OCI-LY3 (cell line): ENCODE results near the gene PTGER4.
"Not testable (repeated sequence)": the region's sequence is repeated elsewhere in the genome, so short reads cannot be mapped to it uniquely, and the experiment has no call there.

Source experiments
- H2AFZ ChIP-seq: fragments of 200-600, 300-600 bp; shearing (Covaris generic); 2 replicates; pipeline ENCODE4 v1.6.0; 2014; ENCODE audit warnings: antibody characterized with exemption, low read depth, low read length
- H3K27ac ChIP-seq: fragments of 200-600, 300-600 bp; sonication (generic); 2 replicates; pipeline ENCODE4 v1.5.1; 2014; ENCODE audit warnings: mild to moderate bottlenecking, low read length, moderate library complexity, mixed read lengths
- H3K27me3 ChIP-seq: fragments of 200-600, 300-600 bp; sonication (generic); 2 replicates; pipeline ENCODE4 v1.6.1; 2014; ENCODE audit warnings: low read depth, low read length, mixed read lengths
- H3K36me3 ChIP-seq: fragments of 200-600, 300-600 bp; sonication (generic); replicated peaks from 2 replicates; pipeline ENCODE3; 2014; ENCODE audit warnings: low read depth, low read length, mixed read lengths
- H3K4me1 ChIP-seq: fragments of 300-600, 200-600 bp; sonication (generic); 2 replicates; pipeline ENCODE4 v1.6.1; 2014; ENCODE audit warnings: low read length, mixed read lengths
- H3K4me2 ChIP-seq: fragments of 200-600, 300-600 bp; sonication (generic); 2 replicates; pipeline ENCODE4 v1.6.1; 2014; ENCODE audit warnings: low read length, mixed read lengths
- H3K4me3 ChIP-seq: fragments of 300-600, 200-600 bp; sonication (generic); 2 replicates; pipeline ENCODE4 v1.5.1; 2014; ENCODE audit warnings: antibody characterized with exemption, mild to moderate bottlenecking, low read length, moderate library complexity
- H3K79me2 ChIP-seq: fragments of 300-600, 200-600 bp; shearing (Covaris generic); 2 replicates; pipeline ENCODE4 v1.6.1; 2014; ENCODE audit warnings: mild to moderate bottlenecking, low read length, mixed read lengths
- H3K9ac ChIP-seq: fragments of 300-600, 200-600 bp; shearing (Covaris generic); 2 replicates; pipeline ENCODE4 v1.6.0; 2014; ENCODE audit warnings: mild to moderate bottlenecking, low read length, moderate library complexity
- H3K9me3 ChIP-seq: fragments of 200-600, 300-600 bp; shearing (Covaris generic); 2 replicates; pipeline ENCODE4 v1.6.1; 2014; ENCODE audit warnings: low read length, mixed read lengths; ENCODE audit not compliant: insufficient read depth
- H4K20me1 ChIP-seq: fragments of 200-600, 300-600 bp; sonication (generic); 2 replicates; pipeline ENCODE4 v1.6.1; 2016; ENCODE audit warnings: low read length, mixed read lengths; ENCODE audit not compliant: insufficient read depth
- EZH2phosphoT487 ChIP-seq: fragments of 200-600 bp; shearing (Covaris generic); IDR thresholded peaks from 2 replicates; pipeline ENCODE4 v1.6.1; 2018; ENCODE audit warnings: antibody characterized with exemption, mixed run types, low read depth
- TF ChIP-seq, protein P1 (sequence below): fragments of 200-600, 300-600 bp; sonication (generic); IDR thresholded peaks from 2 replicates; pipeline ENCODE4 v1.5.1; 2014; ENCODE audit warnings: antibody characterized with exemption, low read length, low read depth

PTGER4 gene

DNA sequence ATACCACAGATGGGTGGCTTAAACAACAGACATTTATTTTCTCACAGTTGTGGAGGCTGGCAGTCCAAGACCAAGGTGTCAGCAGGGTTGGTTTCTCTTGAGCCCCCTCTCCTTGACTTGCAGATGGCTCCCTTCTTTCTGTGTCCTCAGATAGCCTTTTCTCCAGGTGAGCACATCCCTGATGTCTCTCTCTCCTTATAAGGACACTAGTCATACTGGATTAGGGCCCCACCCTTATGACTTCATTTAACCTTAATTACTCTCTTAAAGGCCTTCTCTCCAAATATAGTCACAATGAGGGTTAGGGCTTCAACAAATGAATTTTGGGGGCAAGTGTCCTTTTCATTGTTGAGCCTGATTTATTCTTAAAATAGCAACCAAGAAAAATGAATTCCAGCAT lies 14.7 kb downstream of the PTGER4 start:
- Histone ChIP-seq H3K9me3 (no peaks in the 10 kb centered on the region), H3K9ac (no peak overlapping the region), H3K27me3 (no peaks in the 10 kb centered on the region), H3K36me3 (peaks cover 45% of the 10 kb centered on the region), H2AFZ (no peak overlapping the region), H3K4me3 (no peak overlapping the region), H3K4me1 (peaks cover 2% of the 10 kb centered on the region), H4K20me1 (peaks cover 50% of the 10 kb centered on the region), H3K4me2 (no peak overlapping the region), H3K79me2 (peaks cover 53% of the 10 kb centered on the region), H3K27ac (no peak overlapping the region)
- TF ChIP-seq, protein P1, sequence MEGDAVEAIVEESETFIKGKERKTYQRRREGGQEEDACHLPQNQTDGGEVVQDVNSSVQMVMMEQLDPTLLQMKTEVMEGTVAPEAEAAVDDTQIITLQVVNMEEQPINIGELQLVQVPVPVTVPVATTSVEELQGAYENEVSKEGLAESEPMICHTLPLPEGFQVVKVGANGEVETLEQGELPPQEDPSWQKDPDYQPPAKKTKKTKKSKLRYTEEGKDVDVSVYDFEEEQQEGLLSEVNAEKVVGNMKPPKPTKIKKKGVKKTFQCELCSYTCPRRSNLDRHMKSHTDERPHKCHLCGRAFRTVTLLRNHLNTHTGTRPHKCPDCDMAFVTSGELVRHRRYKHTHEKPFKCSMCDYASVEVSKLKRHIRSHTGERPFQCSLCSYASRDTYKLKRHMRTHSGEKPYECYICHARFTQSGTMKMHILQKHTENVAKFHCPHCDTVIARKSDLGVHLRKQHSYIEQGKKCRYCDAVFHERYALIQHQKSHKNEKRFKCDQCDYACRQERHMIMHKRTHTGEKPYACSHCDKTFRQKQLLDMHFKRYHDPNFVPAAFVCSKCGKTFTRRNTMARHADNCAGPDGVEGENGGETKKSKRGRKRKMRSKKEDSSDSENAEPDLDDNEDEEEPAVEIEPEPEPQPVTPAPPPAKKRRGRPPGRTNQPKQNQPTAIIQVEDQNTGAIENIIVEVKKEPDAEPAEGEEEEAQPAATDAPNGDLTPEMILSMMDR, result no peak
- TF ChIP-seq EZH2phosphoT487, result no peak

DNA sequence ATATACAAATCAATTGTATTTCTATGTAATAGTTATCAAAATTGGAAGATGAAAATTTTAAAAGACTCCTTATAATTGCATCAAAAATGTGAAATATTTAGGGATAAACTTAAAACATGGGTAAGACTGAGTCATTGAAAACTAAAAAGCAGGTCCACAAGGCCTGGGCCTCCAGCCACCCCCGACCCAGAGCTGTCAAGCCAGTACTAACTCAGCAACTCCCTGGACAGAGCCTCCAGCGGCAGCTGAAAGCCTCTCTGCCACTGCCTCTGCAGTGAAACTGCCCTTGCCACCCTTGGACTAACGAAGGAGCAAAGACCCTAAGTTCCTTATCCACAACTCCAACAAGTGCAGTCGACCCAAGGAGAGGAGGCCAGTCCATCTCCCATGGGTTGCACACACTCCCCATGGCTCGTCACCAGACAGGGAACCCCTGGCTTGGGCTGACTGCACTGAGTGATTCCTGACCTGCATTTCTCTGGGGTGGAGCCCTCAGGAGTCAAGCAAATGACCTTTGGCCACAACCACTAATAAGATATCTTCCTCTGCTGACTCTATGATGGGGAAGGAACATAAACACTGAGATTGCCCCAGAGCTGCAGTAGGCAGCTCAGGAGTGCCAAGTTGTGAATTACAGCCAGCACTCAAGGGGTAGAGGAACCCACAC lies 20.5 kb downstream of the PTGER4 start:
- H3K4me3 ChIP-seq, result no peak overlapping the region
- H2AFZ ChIP-seq, result no peak overlapping the region
- no peaks in the 10 kb centered on the region for H3K4me1 ChIP-seq
- no peaks in the 10 kb centered on the region for H4K20me1 ChIP-seq
- H3K27me3 ChIP-seq, result no peaks in the 10 kb centered on the region
- H3K27ac ChIP-seq, result no peak overlapping the region
- H3K9me3 ChIP-seq, result no peaks in the 10 kb centered on the region
- peaks cover 6% of the 10 kb centered on the region for H3K36me3 ChIP-seq
- H3K79me2 ChIP-seq, result no peaks in the 10 kb centered on the region
- TF ChIP-seq EZH2phosphoT487, result no peak
- TF ChIP-seq, protein P1, result no peak
- H3K9ac ChIP-seq, result no peak overlapping the region
- no peak overlapping the region for H3K4me2 ChIP-seq

DNA sequence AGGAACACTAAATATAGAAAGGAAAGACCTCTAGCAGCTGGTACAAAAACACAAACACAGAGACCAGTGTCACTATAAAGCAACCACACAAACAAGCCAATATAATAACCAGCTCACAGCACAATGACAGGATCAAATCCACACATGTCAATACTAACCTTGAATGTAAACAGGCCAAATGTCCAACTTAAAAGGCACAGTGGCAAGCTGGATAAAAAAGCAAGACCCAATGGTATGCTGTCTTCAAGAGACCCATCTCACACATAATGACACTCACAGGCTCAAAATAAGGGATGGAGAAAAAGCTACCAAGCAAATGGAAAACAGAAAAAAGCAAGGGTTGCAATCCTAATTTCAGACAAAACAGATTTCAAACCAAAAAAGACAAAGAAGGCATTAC lies 22.3 kb downstream of the PTGER4 start:
- H3K36me3 ChIP-seq, H3K9ac ChIP-seq, H3K4me1 ChIP-seq, H3K4me2 ChIP-seq, H3K27me3 ChIP-seq, H2AFZ ChIP-seq, H3K79me2 ChIP-seq, H3K27ac ChIP-seq, H3K4me3 ChIP-seq, H3K9me3 ChIP-seq, H4K20me1 ChIP-seq: not testable (repeated sequence)

DNA sequence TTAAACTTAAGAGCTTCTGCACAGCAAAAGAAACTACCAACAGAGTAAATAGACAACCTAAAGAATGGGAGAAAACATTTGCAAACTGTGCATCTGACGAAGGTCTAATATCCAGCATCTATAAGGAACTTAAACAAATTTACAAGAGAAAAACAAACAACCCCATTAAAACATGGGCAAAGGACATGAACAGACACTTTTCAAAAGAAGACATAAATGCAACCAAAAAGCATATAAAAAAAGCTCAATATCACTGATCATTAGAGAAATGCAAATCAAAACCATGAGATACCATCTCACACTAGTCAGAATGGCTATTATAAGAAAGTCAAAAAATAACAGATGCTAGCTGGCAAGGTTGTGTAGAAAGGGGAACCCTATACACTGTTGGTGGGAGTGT lies 25.8 kb downstream of the PTGER4 start:
- not testable (repeated sequence) for H3K36me3 ChIP-seq, H3K9me3 ChIP-seq, H3K79me2 ChIP-seq, H4K20me1 ChIP-seq, H3K4me2 ChIP-seq, H3K27ac ChIP-seq, H3K4me1 ChIP-seq, H3K4me3 ChIP-seq, H3K27me3 ChIP-seq, H3K9ac ChIP-seq, H2AFZ ChIP-seq

DNA sequence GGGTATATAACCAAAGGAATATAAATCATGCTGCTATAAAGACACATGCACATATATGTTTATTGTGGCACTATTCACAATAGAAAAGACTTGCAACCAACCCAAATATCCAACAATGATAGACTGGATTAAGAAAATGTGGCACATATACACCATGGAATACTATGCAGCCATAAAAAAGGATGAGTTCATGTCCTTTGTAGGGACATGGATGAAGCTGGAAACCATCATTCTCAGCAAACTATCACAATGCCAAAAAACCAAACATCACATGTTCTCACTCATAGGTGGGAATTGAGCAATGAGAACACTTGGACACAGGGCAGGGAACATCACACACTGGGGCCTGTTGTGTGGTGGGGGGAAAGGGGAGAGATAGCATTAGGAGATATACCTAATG lies 30.9 kb downstream of the PTGER4 start:
- H3K79me2 ChIP-seq, H3K27me3 ChIP-seq, H3K4me3 ChIP-seq, H3K9ac ChIP-seq, H3K4me2 ChIP-seq, H3K27ac ChIP-seq, H3K9me3 ChIP-seq, H3K4me1 ChIP-seq, H2AFZ ChIP-seq, H4K20me1 ChIP-seq, H3K36me3 ChIP-seq: not testable (repeated sequence)
